IMR-90 (cell line): ENCODE data around the gene CD19. TPM values are rescaled to one million over a fixed set of nuclear protein-coding genes. Genes with fewer than 3 reads are reported as not detected.

Experiments
- ATAC-seq: fragments of 200-7000 bp; cut with Tn5 transposase; 2 replicates; pipeline ENCODE4 v1.9.1; 2020; ENCODE audit warnings: low read depth, mild to moderate bottlenecking, moderate library complexity
- BruUV-seq: library from RNA; stranded (reverse); fragments of 400-500 nt; replicated peaks from 2 replicates; lab custom pipeline; 2021; lab: Mats Ljungman, UMichigan
- CTCF ChIA-PET: fragments of 300-600 bp; formaldehyde crosslinking; extraction: SDS; loops from one replicate; lab custom pipeline; 2021; ENCODE audit warnings: antibody characterized with exemption; lab: Yijun Ruan, JAX
- POLR2A ChIA-PET: fragments of 300-600 bp; sonication (Branson Sonifier 250); formaldehyde crosslinking; loops from one replicate; lab custom pipeline; 2022; ENCODE audit warnings: antibody characterized with exemption; ENCODE audit not compliant: unreplicated experiment; lab: Charles Lee
- DNase-seq: peaks from one replicate; pipeline ENCODE4 v3.0.0; 2013
- H2AFZ ChIP-seq: replicated peaks from 2 replicates; pipeline ENCODE3; 2013; ENCODE audit warnings: low read length, mild to moderate bottlenecking; ENCODE audit not compliant: poor library complexity
- H2AK5ac ChIP-seq: 2 replicates; pipeline ENCODE4 v1.6.1; 2013; ENCODE audit warnings: low read depth, low read length, inconsistent platforms
- H2AK9ac ChIP-seq: replicated peaks from 2 replicates; pipeline ENCODE3; 2013; ENCODE audit warnings: mild to moderate bottlenecking, low read depth, low read length, moderate library complexity; ENCODE audit not compliant: poor library complexity
- H2BK120ac ChIP-seq: 2 replicates; pipeline ENCODE4 v1.6.1; 2013; ENCODE audit warnings: low read depth, low read length, inconsistent platforms
- H2BK15ac ChIP-seq: 3 replicates; pipeline ENCODE4 v1.6.1; 2013; ENCODE audit warnings: low read depth, low read length, inconsistent platforms
- H2BK20ac ChIP-seq: 2 replicates; pipeline ENCODE4 v1.6.1; 2013; ENCODE audit warnings: low read depth, mild to moderate bottlenecking, inconsistent platforms, low read length, moderate library complexity
- H2BK5ac ChIP-seq: 2 replicates; pipeline ENCODE4 v1.6.1; 2013; ENCODE audit warnings: mild to moderate bottlenecking, low read depth, low read length, inconsistent platforms; ENCODE audit not compliant: poor library complexity, severe bottlenecking
- H3K14ac ChIP-seq: replicated peaks from 2 replicates; pipeline ENCODE4 v1.6.1; 2013; ENCODE audit warnings: low read depth, low read length, inconsistent platforms
- H3K18ac ChIP-seq: 2 replicates; pipeline ENCODE4 v1.6.1; 2013; ENCODE audit warnings: low read depth, low read length, control low read depth
- H3K23ac ChIP-seq: 2 replicates; pipeline ENCODE4 v1.6.1; 2013; ENCODE audit warnings: low read depth, low read length, inconsistent platforms
- H3K27ac ChIP-seq: 2 replicates; pipeline ENCODE4 v1.5.1; 2013; ENCODE audit warnings: mild to moderate bottlenecking, control low read depth, low read length; ENCODE audit not compliant: insufficient read depth
- H3K27me3 ChIP-seq: 2 replicates; pipeline ENCODE4 v1.6.1; 2013; ENCODE audit warnings: low read length; ENCODE audit not compliant: control insufficient read depth, insufficient read depth
- H3K36me3 ChIP-seq: 2 replicates; pipeline ENCODE4 v1.6.1; 2013; ENCODE audit warnings: low read length, mixed read lengths; ENCODE audit not compliant: control insufficient read depth, insufficient read depth
- H3K4ac ChIP-seq: 2 replicates; pipeline ENCODE4 v1.6.1; 2013; ENCODE audit warnings: low read depth, low read length, inconsistent platforms
- H3K4me1 ChIP-seq: 2 replicates; pipeline ENCODE4 v1.6.1; 2013; ENCODE audit warnings: low read length, mixed read lengths; ENCODE audit not compliant: control insufficient read depth, insufficient read depth
- H3K4me2 ChIP-seq: 2 replicates; pipeline ENCODE4 v1.6.1; 2013; ENCODE audit warnings: low read depth, mild to moderate bottlenecking, control low read depth, low read length, moderate library complexity
- H3K4me3 ChIP-seq: 2 replicates; pipeline ENCODE4 v1.5.1; 2013; ENCODE audit warnings: low read depth, mild to moderate bottlenecking, control low read depth, low read length, moderate library complexity; ENCODE audit not compliant: insufficient read depth
- H3K56ac ChIP-seq: 2 replicates; pipeline ENCODE4 v1.6.1; 2013; ENCODE audit warnings: low read length, inconsistent platforms; ENCODE audit not compliant: insufficient read depth; ENCODE audit errors: extremely low read depth
- H3K79me1 ChIP-seq, 2 experiments: 2 replicates each; pipeline ENCODE4 v1.6.1; 2013; ENCODE audit warnings: low read length in 2 of 2, inconsistent platforms in 1 of 2, low read depth in 1 of 2
- H3K9ac ChIP-seq: 2 replicates; pipeline ENCODE4 v1.6.1; 2013; ENCODE audit warnings: low read depth, low read length, control low read depth
- H3K9me1 ChIP-seq: 2 replicates; pipeline ENCODE4 v1.6.1; 2013; ENCODE audit warnings: low read length, inconsistent platforms; ENCODE audit not compliant: insufficient read depth
- H3K9me3 ChIP-seq: 2 replicates; pipeline ENCODE4 v1.6.1; 2013; ENCODE audit warnings: low read length; ENCODE audit not compliant: control insufficient read depth, insufficient read depth
- H4K20me1 ChIP-seq: 2 replicates; pipeline ENCODE4 v1.6.1; 2013; ENCODE audit warnings: low read length, inconsistent platforms; ENCODE audit not compliant: insufficient read depth
- H4K5ac ChIP-seq: 2 replicates; pipeline ENCODE4 v1.6.1; 2013; ENCODE audit warnings: mild to moderate bottlenecking, low read depth, low read length, control low read depth
- H4K8ac ChIP-seq, 2 experiments: 2 replicates each; pipeline ENCODE4 v1.6.1; 2013; ENCODE audit warnings: low read depth in 2 of 2, low read length in 2 of 2, control low read depth in 1 of 2, inconsistent platforms in 1 of 2
- H4K91ac ChIP-seq: 2 replicates; pipeline ENCODE4 v1.6.1; 2013; ENCODE audit warnings: low read depth, low read length, inconsistent platforms; ENCODE audit not compliant: insufficient read depth
- BHLHE40 ChIP-seq: fragments of 150-350 bp; IDR thresholded peaks from 2 replicates; pipeline ENCODE4 v1.6.1; 2016; ENCODE audit warnings: mild to moderate bottlenecking, low read depth, low read length
- CEBPB ChIP-seq: IDR thresholded peaks from 2 replicates; pipeline ENCODE4 v1.6.1; 2012; ENCODE audit warnings: low read depth, low read length, improper control_type of control experiment
- CHD1 ChIP-seq: IDR thresholded peaks from 2 replicates; pipeline ENCODE4 v1.6.1; 2012; ENCODE audit warnings: low read depth, low read length, improper control_type of control experiment
- CTCF ChIP-seq: conservative IDR thresholded peaks from 2 replicates; pipeline ENCODE4 v1.5.1; 2012; ENCODE audit warnings: mild to moderate bottlenecking, low read depth, low read length, improper control_type of control experiment
- ELK1 ChIP-seq: fragments of 150-350 bp; IDR thresholded peaks from 2 replicates; pipeline ENCODE4 v1.6.1; 2016; ENCODE audit warnings: low read depth, mild to moderate bottlenecking, low read length, moderate library complexity, borderline replicate concordance
- FOS ChIP-seq: fragments of 150-350 bp; IDR thresholded peaks from 2 replicates; pipeline ENCODE4 v1.6.1; 2016; ENCODE audit warnings: low read depth, low read length
- MAFK ChIP-seq: IDR thresholded peaks from 2 replicates; pipeline ENCODE4 v1.6.1; 2012; ENCODE audit warnings: low read depth, low read length, improper control_type of control experiment
- MAZ ChIP-seq: IDR thresholded peaks from 2 replicates; pipeline ENCODE4 v1.6.1; 2012; ENCODE audit warnings: low read depth, mild to moderate bottlenecking, low read length, improper control_type of control experiment, moderate library complexity, borderline replicate concordance
- MXI1 ChIP-seq: IDR thresholded peaks from 2 replicates; pipeline ENCODE4 v1.6.1; 2012; ENCODE audit warnings: low read depth, mild to moderate bottlenecking, low read length, moderate library complexity, borderline replicate concordance
- NFE2L2 ChIP-seq: fragments of 150-350 bp; IDR thresholded peaks from 2 replicates; pipeline ENCODE4 v1.6.1; 2016; ENCODE audit warnings: low read depth, mild to moderate bottlenecking, low read length
- POLR2A ChIP-seq: IDR thresholded peaks from 2 replicates; pipeline ENCODE4 v1.6.1; 2012; ENCODE audit warnings: mild to moderate bottlenecking, low read depth, low read length
- RAD21 ChIP-seq: IDR thresholded peaks from 2 replicates; pipeline ENCODE4 v1.6.1; 2012; ENCODE audit warnings: low read length, improper control_type of control experiment
- RCOR1 ChIP-seq: IDR thresholded peaks from 2 replicates; pipeline ENCODE4 v1.6.1; 2012; ENCODE audit warnings: mild to moderate bottlenecking, low read length, improper control_type of control experiment; ENCODE audit not compliant: insufficient replicate concordance
- RFX5 ChIP-seq: IDR thresholded peaks from 2 replicates; pipeline ENCODE4 v1.8.0; 2012; ENCODE audit warnings: low read depth, mild to moderate bottlenecking, low read length, moderate library complexity
- SMC3 ChIP-seq: fragments of 150-350 bp; IDR thresholded peaks from 2 replicates; pipeline ENCODE4 v1.6.1; 2016; ENCODE audit warnings: low read depth, mild to moderate bottlenecking, antibody characterized with exemption, low read length, moderate library complexity
- USF2 ChIP-seq: fragments of 150-350 bp; IDR thresholded peaks from 2 replicates; pipeline ENCODE4 v1.6.1; 2017; ENCODE audit warnings: mild to moderate bottlenecking, antibody characterized with exemption, low read length, low read depth
- WGBS, 2 experiments: methylation state at CpG; one replicate each; pipeline versions ENCODE4 v1.1.5 to v1.1.7; 2013; ENCODE audit warnings: missing lambda C conversion rate in 2 of 2; ENCODE audit not compliant: insufficient read length in 1 of 2; ENCODE audit errors: extremely low coverage in 2 of 2; 5-methylcytosine and 5-hydroxymethylcytosine counted together
- dilution Hi-C: fragments of 300-500 bp; cut with HindIII; formaldehyde crosslinking; loops from one replicate; pipeline ENCODE4 v1.14.3; 2018; ENCODE audit warnings: low sequenced_read_pairs; ENCODE audit not compliant: unreplicated experiment
- in situ Hi-C: fragments of 300-500 bp; cut with MboI; formaldehyde crosslinking; loops from 3 replicates; pipeline ENCODE4 v1.14.3; 2019; ENCODE audit warnings: low sequenced_read_pairs, inconsistent platforms, mixed read lengths
- intact Hi-C: fragments of 100-400 bp; cut with micrococcal nuclease; formaldehyde crosslinking; loops from 2 replicates; pipeline ENCODE4 v1.10.0; 2022
- polyA plus RNA-seq, 3 experiments: library from polyadenylated mRNA; depleted of rRNA; stranded (reverse); fragments of >200 nt; gene quantifications; 2 replicates each; pipeline ENCODE4 v1.2.3, GENCODE V29; 2012; ENCODE audit warnings: low replicate concordance in 1 of 3
- total RNA-seq: library from RNA; depleted of rRNA; stranded (reverse); fragments of >200 nt; gene quantifications from 2 replicates; pipeline ENCODE4 v1.2.3, GENCODE V29; 2012

The CD19 gene
- total and polyA plus RNA-seq, 2 of the 4 experiments (the other 2 are of a cell fraction), result not detected

- no peak overlapping the region for H4K5ac ChIP-seq
- no peak overlapping the region for H3K14ac ChIP-seq
- TF ChIP-seq CHD1 (no peak), USF2 (no peak), CEBPB (no peak), POLR2A (no peak), MAZ (no peak), ELK1 (no peak), RAD21 (no peak), SMC3 (no peak), NFE2L2 (no peak), RFX5 (no peak), RCOR1 (no peak), MAFK (no peak), BHLHE40 (no peak), CTCF (no peak), MXI1 (no peak), FOS (no peak)
- no peak overlapping the region for H2AK9ac ChIP-seq
- ATAC-seq (no peak), DNase-seq (no peak)
- no peaks in the 10 kb centered on the region for H4K20me1 ChIP-seq
- H3K4ac ChIP-seq, result no peak overlapping the region
- no peak overlapping the region for H3K18ac ChIP-seq
- no peak overlapping the region for H3K9ac ChIP-seq
- H3K4me1 ChIP-seq, result no peaks in the 10 kb centered on the region
- H3K79me1 ChIP-seq, result peaks cover 0 to 6% of the 10 kb centered on the region in 2 experiments; a peak in 2 of 4 replicates
- no peaks in the 10 kb centered on the region; the same call in 1 of the 2 replicates for H3K9me1 ChIP-seq
- WGBS, 2 experiments, result no CpG with 5 or more reads among the region's 3 CpGs
- H2AFZ ChIP-seq, result no peak overlapping the region
- H3K36me3 ChIP-seq, result peaks cover 30% of the 10 kb centered on the region
- H2BK5ac ChIP-seq, result no peak overlapping the region
- in situ Hi-C loops, result no loop called here
- no peaks in the 10 kb centered on the region for H3K9me3 ChIP-seq
- no peak overlapping the region for H3K4me2 ChIP-seq
- dilution Hi-C loops, result no loop called here
- POLR2A ChIA-PET, result no interaction called here
- CTCF ChIA-PET, result no interaction called here
- H3K4me3 ChIP-seq, result no peak overlapping the region
- H2BK120ac ChIP-seq, result no peak overlapping the region
- intact Hi-C loops, result loop anchor here (5.0 kb wide), 1 partner anchor 36 kb away; no protein-coding TSS in a partner anchor
- BruUV-seq, result no TSS peak
- no peak overlapping the region for H2AK5ac ChIP-seq
- H3K27ac ChIP-seq, result no peak overlapping the region
- no peak overlapping the region for H2BK20ac ChIP-seq
- no peak overlapping the region for H2BK15ac ChIP-seq
- no peak overlapping the region for H4K8ac ChIP-seq
- no peaks in the 10 kb centered on the region for H3K27me3 ChIP-seq
- H4K91ac ChIP-seq, result no peak overlapping the region
- H3K56ac ChIP-seq, result no peak overlapping the region
- H3K23ac ChIP-seq, result no peak overlapping the region
These were observed 13.1 kb upstream of the CD19 start for GRCh38 chr16:28918698-28919097.
